SK-N-SH (cell line): Measurements from ENCODE around the gene CCDC177. TPM values are rescaled to one million over a fixed set of nuclear protein-coding genes. Genes with fewer than 3 reads are reported as not detected.

ENCODE experiments used
- CTCF ChIA-PET: fragments of 300-600, 350-600 bp; formaldehyde crosslinking; extraction: SDS; loops from one replicate; lab custom pipeline; 2021; lab: Yijun Ruan, JAX
- POLR2A ChIA-PET: fragments of 350-600 bp; sonication (Branson Sonifier 250); formaldehyde crosslinking; extraction: SDS; loops from one replicate; lab custom pipeline; 2020; ENCODE audit warnings: antibody characterized with exemption, inconsistent platforms; lab: Yijun Ruan, JAX
- DNase-seq: peaks from one replicate; pipeline ENCODE4 v3.0.0; 2012
- H2AFZ ChIP-seq: fragments of 200-600 bp; sonication (generic); 2 replicates; pipeline ENCODE4 v1.8.1; 2016; ENCODE audit warnings: antibody characterized with exemption, mild to moderate bottlenecking, low read depth
- H3F3A ChIP-seq: fragments of 200-600 bp; sonication (generic); replicated peaks from 2 replicates; pipeline ENCODE3; 2016; ENCODE audit warnings: antibody characterized with exemption, mild to moderate bottlenecking; ENCODE audit not compliant: insufficient read depth
- H3K27ac ChIP-seq, 2 experiments: fragments of 200-500 bp in 1 of 2; fragments of 200-600 bp in 1 of 2; sonication (Bioruptor generic) in 1 of 2; sonication (generic), shearing (Covaris generic) in 1 of 2; 2 replicates each; pipeline versions ENCODE4 v1.5.1 to v1.6.1; 2014 to 2016; ENCODE audit warnings: low read depth in 2 of 2, inconsistent platforms in 1 of 2, low read length in 1 of 2, mild to moderate bottlenecking in 1 of 2, mixed read lengths in 1 of 2
- H3K27me3 ChIP-seq: fragments of 200-600 bp; sonication (generic), shearing (Covaris generic); 2 replicates; pipeline ENCODE4 v1.6.1; 2016; ENCODE audit warnings: mixed run types; ENCODE audit not compliant: insufficient read depth
- H3K36me3 ChIP-seq, 2 experiments: fragments of 200-500 bp in 1 of 2; fragments of 200-600 bp in 1 of 2; sonication (Bioruptor generic) in 1 of 2; sonication (generic) in 1 of 2; replicated peaks in 1 of 2; 2 replicates each; pipeline versions ENCODE3 to v1.5.1; 2014 to 2016; ENCODE audit warnings: low read length in 1 of 2, mild to moderate bottlenecking in 1 of 2; ENCODE audit not compliant: insufficient read depth in 2 of 2, control insufficient read depth in 1 of 2
- H3K4me1 ChIP-seq, 2 experiments: fragments of 200-500 bp in 1 of 2; fragments of 200-600 bp in 1 of 2; sonication (Bioruptor generic) in 1 of 2; sonication (generic), shearing (Covaris generic) in 1 of 2; 2 replicates each; pipeline versions ENCODE4 v1.5.1 to v1.6.1; 2014 to 2016; ENCODE audit warnings: low read depth in 1 of 2, low read length in 1 of 2, mixed run types in 1 of 2; ENCODE audit not compliant: insufficient read depth in 2 of 2, control insufficient read depth in 1 of 2
- H3K4me2 ChIP-seq: fragments of 200-600 bp; sonication (generic), shearing (Covaris generic); 2 replicates; pipeline ENCODE4 v1.6.1; 2017; ENCODE audit warnings: mixed run types
- H3K4me3 ChIP-seq, 2 experiments: fragments of 200-500 bp in 1 of 2; fragments of 200-600 bp in 1 of 2; sonication (Bioruptor generic) in 1 of 2; sonication (generic), shearing (Covaris generic) in 1 of 2; 2 replicates each; pipeline versions ENCODE4 v1.5.1 to v1.8.1; 2014 to 2016; ENCODE audit warnings: low read depth in 2 of 2, inconsistent platforms in 1 of 2, low read length in 1 of 2, mild to moderate bottlenecking in 1 of 2, mixed read lengths in 1 of 2, moderate library complexity in 1 of 2
- H3K79me2 ChIP-seq: fragments of 200-600 bp; sonication (generic); 2 replicates; pipeline ENCODE4 v1.8.1; 2017; ENCODE audit warnings: mild to moderate bottlenecking; ENCODE audit not compliant: insufficient read depth
- H3K9ac ChIP-seq: fragments of 200-600 bp; sonication (generic); 2 replicates; pipeline ENCODE4 v1.6.1; 2017; ENCODE audit warnings: mixed run types
- H3K9me2 ChIP-seq: fragments of 200-600 bp; sonication (generic); 2 replicates; pipeline ENCODE4 v1.6.1; 2017; ENCODE audit warnings: mixed run types
- H3K9me3 ChIP-seq: fragments of 200-600 bp; sonication (generic); 2 replicates; pipeline ENCODE4 v1.6.1; 2017; ENCODE audit warnings: mixed run types, mild to moderate bottlenecking, moderate library complexity
- H4K20me1 ChIP-seq: fragments of 200-600 bp; sonication (generic); 2 replicates; pipeline ENCODE4 v1.6.1; 2017; ENCODE audit warnings: mild to moderate bottlenecking, mixed run types; ENCODE audit not compliant: insufficient read depth
- EZH2phosphoT487 ChIP-seq: fragments of 200-600 bp; sonication (generic); IDR thresholded peaks from 2 replicates; pipeline ENCODE4 v1.6.1; 2017; ENCODE audit warnings: low read depth, mixed run types, mild to moderate bottlenecking, antibody characterized with exemption, moderate library complexity, borderline replicate concordance
- FOXJ3 ChIP-seq: sonication (generic); formaldehyde crosslinking; IDR thresholded peaks from 2 replicates; pipeline ENCODE4 v1.5.1; 2020; ENCODE audit warnings: mild to moderate bottlenecking, missing genetic modification reagents
- GABPA ChIP-seq: IDR thresholded peaks from 2 replicates; pipeline ENCODE4 v1.4.0; 2012; ENCODE audit warnings: low read depth, mild to moderate bottlenecking
- POLR2AphosphoS5 ChIP-seq: IDR thresholded peaks from 2 replicates; pipeline ENCODE4 v1.6.1; 2012; ENCODE audit warnings: low read depth, low read length
- RFX5 ChIP-seq: IDR thresholded peaks from 2 replicates; pipeline ENCODE4 v1.6.1; 2012; ENCODE audit warnings: mild to moderate bottlenecking, improper control_type of control experiment, low read length
- RXRA ChIP-seq: IDR thresholded peaks from 2 replicates; pipeline ENCODE4 v1.4.0; 2012; ENCODE audit warnings: low read depth, mild to moderate bottlenecking, borderline replicate concordance
- TAF1 ChIP-seq: IDR thresholded peaks from 2 replicates; pipeline ENCODE4 v1.6.1; 2012; ENCODE audit warnings: low read depth, mild to moderate bottlenecking, low read length, moderate library complexity, borderline replicate concordance
- TCF12 ChIP-seq: IDR thresholded peaks from 2 replicates; pipeline ENCODE4 v1.4.0; 2012
- USF2 ChIP-seq: fragments of 150-350 bp; IDR thresholded peaks from 2 replicates; pipeline ENCODE4 v1.6.1; 2017; ENCODE audit warnings: antibody characterized with exemption, low read length, low read depth, borderline replicate concordance
- ZBTB33 ChIP-seq: IDR thresholded peaks from 2 replicates; pipeline ENCODE4 v1.4.0; 2012; ENCODE audit warnings: low read depth, borderline replicate concordance
- WGBS: methylation state at CpG from one replicate; pipeline ENCODE4 v1.1.6; 2017; ENCODE audit warnings: low lambda C conversion rate; 5-methylcytosine and 5-hydroxymethylcytosine counted together
- polyA plus RNA-seq, 3 experiments: library from polyadenylated mRNA; depleted of rRNA; stranded (reverse); fragments of >200 nt; gene quantifications; 2 replicates each; pipeline ENCODE4 v1.2.3, GENCODE V29; 2012
- TF ChIP-seq, protein P1 (sequence below): IDR thresholded peaks from 2 replicates; pipeline ENCODE4 v1.4.0; 2012; ENCODE audit warnings: low read depth, borderline replicate concordance
- TF ChIP-seq, protein P2 (sequence below): IDR thresholded peaks from 2 replicates; pipeline ENCODE4; 2012

CCDC177 gene
- polyA plus RNA-seq, 1 of the 3 experiments (the other 2 are of a cell fraction), result not detected

- TF ChIP-seq USF2, result no peak
- no peak for TF ChIP-seq RFX5
Observed at GRCh38 chr14:69531135-69531534, 43.5 kb downstream of the CCDC177 start (continued).

GRCh38 chr14:69530095-69530494, 44.6 kb downstream of the CCDC177 start:
- CTCF ChIA-PET, result interaction anchor here (0.8 to 9.7 kb wide), 4 partner anchors 26 to 82 kb away, joined by 3 to 98 read pairs (median 4); partner anchors contain the start of gene CCDC177

More at GRCh38 chr14:69530095-69530494, 44.6 kb downstream of the CCDC177 start:
- Histone ChIP-seq H3K36me3 (no peaks in the 10 kb centered on the region), H3K4me1 (no peaks in the 10 kb centered on the region), H3F3A (no peaks in the 10 kb centered on the region), H4K20me1 (no peaks in the 10 kb centered on the region), H3K9ac (no peak overlapping the region), H3K79me2 (no peaks in the 10 kb centered on the region), H3K27me3 (peaks cover 18% of the 10 kb centered on the region; the same call in 1 of the 2 replicates), H2AFZ (no peak overlapping the region), H3K9me2 (no peaks in the 10 kb centered on the region), H3K27ac (no peak overlapping the region), H3K9me3 (no peaks in the 10 kb centered on the region), H3K4me2 (no peak overlapping the region), H3K4me3 (no peak overlapping the region)
- no peak for DNase-seq
- POLR2A ChIA-PET, result no interaction called here
- TF ChIP-seq POLR2AphosphoS5 (no peak), GABPA (no peak), ZBTB33 (no peak), RXRA (no peak), TAF1 (no peak), FOXJ3 (CRISPR knock-in tag) (no peak), EZH2phosphoT487 (no peak), TCF12 (no peak)
- TF ChIP-seq, protein P1, sequence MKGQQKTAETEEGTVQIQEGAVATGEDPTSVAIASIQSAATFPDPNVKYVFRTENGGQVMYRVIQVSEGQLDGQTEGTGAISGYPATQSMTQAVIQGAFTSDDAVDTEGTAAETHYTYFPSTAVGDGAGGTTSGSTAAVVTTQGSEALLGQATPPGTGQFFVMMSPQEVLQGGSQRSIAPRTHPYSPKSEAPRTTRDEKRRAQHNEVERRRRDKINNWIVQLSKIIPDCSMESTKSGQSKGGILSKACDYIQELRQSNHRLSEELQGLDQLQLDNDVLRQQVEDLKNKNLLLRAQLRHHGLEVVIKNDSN, result no peak
- TF ChIP-seq, protein P2, sequence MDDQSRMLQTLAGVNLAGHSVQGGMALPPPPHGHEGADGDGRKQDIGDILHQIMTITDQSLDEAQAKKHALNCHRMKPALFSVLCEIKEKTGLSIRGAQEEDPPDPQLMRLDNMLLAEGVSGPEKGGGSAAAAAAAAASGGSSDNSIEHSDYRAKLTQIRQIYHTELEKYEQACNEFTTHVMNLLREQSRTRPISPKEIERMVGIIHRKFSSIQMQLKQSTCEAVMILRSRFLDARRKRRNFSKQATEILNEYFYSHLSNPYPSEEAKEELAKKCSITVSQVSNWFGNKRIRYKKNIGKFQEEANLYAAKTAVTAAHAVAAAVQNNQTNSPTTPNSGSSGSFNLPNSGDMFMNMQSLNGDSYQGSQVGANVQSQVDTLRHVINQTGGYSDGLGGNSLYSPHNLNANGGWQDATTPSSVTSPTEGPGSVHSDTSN, result no peak
- 58% methylated on average over 4 of the region's 4 CpGs for WGBS
